Activated CD4-positive, CD25-positive, alpha-beta regulatory T cell treated with anti-CD3 and anti-CD28 coated beads, Interleukin-2, amount 50 U/mL, for 24 hours (primary cell): ENCODE results near the gene ENO4.

Experiments used
- ATAC-seq, 2 donors: fragments of 150-1000 bp; cut with Tn5 transposase; one replicate each; pipeline ENCODE4 v1.10.0; 2021; ENCODE audit warnings: mild to moderate bottlenecking in 1 of 2, moderate library complexity in 1 of 2

Gene ENO4

DNA sequence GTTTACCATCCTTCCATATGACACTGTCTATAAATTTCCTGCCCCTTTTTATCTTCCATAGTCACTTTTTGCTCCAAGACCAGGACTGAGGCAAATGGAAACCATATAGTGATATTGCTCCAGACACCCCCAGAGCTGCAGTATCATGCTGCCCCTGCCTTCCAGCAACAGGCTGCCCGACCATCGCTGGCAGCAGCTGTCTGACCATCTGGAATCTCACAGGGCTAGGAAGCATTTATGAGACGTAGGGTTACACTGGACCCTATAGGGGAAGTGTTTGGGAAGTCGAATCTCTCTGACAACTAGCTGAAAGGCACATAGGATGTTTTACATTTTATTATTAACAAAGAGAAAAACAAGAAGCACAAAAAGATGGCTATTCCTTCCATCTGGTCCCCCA, 19.4 kb downstream of the ENO4 start:
- ATAC-seq: no peak

DNA sequence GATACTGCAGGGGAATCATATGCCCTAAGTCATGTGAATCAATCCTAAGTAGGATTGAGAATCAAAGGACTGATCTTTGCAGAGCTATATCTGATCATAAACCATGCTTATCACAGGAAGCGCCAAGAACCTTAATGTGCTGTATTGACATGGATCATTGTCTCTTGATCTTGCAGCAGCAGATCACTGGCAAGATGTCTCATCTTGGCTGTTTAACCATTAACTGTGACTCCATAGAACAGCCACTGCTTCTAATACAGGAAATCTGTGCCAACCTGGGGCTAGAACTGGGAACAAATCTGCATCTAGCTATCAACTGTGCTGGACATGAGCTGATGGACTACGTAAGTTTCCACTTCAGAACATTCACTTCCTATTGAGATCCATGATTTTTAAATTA, 21.6 kb downstream of the ENO4 start:
- no peak for ATAC-seq

GRCh38 chr10:116873134-116873533, 23.8 kb downstream of the ENO4 start:
- ATAC-seq: no peak

- ATAC-seq: no peak
Measured at GRCh38 chr10:116875897-116876296, 26.6 kb downstream of the ENO4 start.

- ATAC-seq: no peak
Measured at GRCh38 chr10:116877391-116877790, 28.1 kb downstream of the ENO4 start.

GRCh38 chr10:116878123-116878522, 28.8 kb downstream of the ENO4 start:
- ATAC-seq: no peak

DNA sequence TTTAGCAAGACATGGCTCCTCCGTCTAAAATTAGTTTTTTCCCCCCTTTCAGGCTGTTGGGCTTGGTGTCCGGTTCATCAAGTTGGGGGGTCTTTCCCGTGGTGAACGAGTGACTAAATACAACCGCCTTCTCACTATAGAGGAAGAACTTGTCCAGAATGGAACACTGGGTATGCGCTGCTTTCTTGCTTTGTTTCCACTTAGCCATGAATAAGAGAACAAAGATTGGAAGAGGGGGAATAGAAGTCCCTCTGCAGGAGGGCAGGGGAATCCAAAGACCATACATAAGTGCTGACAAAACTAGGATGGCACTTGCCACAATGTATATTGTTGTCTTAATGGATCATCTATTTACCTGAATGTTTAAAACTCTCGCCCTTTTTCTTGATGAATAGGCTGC, 30.5 kb downstream of the ENO4 start:
- ATAC-seq: no peak

DNA sequence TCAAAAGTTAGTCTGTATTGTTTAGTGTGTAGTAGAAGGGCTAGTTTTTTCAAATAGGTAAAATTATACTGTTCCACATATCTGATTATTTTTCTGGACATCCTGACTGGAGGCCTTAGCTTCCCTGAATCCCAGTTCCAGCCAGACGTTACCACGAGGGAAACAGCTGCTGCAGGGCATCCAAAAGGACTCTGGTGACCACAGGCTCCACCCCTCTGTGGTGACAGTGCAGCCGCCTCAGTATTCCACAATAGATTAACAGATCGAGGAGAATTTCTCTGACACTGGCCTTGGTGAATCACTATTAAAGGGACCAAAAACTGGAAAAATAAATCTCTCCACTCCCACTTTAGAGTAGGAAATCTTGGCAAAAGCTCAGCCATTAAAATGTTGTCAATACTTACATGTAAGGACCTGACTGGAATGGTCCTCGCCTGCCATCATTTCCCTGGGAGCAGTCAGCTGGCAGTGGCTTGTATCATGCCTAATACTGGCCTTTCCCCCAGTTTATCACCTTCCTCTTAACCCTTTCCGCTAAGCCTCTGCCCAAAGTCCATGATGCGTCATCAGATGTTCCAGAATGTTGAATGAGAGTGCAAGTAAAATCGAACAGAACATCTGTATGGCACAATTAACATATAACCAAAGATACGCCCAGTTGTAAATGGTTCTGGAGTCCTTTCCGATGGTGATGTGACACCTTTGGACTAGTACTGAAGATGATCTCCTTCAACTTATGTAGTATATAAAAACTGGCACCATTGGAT, 31.6 kb downstream of the ENO4 start:
- no peak for ATAC-seq

DNA sequence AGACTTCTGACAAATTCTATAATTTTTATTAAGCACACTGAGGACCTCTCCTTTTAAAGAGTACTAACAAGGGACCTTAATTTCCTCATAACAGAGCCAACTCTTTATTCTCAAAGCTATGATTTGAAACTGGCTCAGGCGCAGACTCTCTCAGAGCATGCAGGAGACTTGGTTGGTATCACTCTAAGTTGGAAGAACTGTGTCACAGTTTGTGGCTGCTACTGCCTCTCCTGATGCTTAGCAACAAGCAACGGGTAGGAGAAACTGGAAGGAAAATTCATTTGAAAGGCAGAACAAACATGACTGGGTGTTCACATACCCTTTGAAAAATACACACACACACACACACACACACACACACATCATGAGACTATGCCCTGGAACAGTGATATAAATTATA, 33.3 kb downstream of the ENO4 start:
- no peak for ATAC-seq

- ATAC-seq: no peak
Measured at GRCh38 chr10:116886772-116887171, 37.5 kb downstream of the ENO4 start.

GRCh38 chr10:116888380-116889055, 39.2 kb downstream of the ENO4 start:
- no peak for ATAC-seq

- no peak for ATAC-seq
Measured at GRCh38 chr10:116889066-116889465, 39.8 kb downstream of the ENO4 start.

DNA sequence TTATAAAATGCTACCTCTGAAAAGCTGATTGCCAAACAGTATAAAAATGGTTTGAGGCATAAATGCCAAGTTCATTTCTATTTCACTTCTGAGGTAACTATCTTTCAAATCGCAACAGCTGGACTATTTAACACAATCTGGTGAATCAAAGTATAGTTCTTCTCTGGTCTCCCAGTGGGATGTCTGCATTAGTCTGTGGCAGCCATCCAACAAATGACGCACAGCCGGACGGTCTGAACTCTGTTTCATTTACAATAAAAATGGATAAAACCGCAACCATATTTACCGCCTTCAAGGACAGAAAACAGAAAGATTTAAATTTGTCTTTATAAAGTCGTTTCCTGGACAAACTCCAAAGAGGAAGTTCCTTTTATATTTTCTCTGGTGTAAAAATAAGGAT, 41.9 kb downstream of the ENO4 start:
- no peak for ATAC-seq

DNA sequence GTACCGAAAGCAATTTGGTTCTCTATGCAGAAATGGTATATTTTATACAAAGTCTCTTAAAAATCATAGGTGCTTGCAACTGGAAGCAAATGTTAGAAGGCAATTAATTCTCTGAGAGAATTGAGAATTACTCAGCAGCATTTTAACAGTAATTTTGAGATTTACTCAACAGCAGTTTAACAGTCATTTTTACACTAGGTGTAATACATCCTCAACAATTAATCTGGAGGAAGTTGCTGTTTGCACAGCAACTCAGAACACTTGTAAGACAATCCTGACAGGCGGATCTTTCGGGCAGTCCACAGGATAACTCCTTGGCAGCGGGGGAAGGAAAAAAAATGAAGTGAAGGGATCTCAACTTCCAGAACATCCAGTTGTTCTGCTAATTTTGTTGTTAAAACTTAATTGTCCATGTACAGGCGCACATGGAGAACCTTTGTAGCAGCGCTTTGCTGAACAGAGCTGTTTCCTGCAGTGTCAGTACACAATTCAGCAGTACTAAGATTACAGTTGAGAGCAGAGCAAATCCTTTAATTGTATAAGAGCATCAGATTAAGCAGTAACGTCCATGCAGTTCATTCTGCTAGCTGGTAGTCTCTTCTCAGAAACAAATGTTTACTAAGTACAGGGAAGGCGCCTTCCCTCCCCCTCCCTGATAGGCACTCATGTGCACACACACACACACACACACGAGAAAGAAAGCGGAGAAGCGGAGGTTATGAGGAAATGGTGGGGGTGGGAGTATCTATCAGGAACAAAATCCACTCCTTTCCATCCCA, 43.8 kb downstream of the ENO4 start:
- no peak for ATAC-seq

DNA sequence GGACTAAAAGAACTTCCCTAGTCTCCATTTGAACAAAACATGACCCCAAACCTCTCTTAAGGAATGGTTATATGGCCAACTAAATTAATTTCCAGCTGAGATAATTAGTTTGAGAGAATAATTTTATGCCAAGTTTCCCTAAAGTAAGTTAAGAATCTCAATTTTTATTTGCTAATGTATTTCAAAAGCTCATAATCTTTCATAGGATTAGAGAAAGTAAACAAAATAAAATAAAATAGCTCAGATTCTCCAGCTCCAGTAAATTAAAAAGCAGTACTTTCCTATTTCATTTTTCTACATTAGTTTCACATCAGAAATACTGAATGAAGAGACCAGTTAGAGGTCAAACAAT, 44.4 kb downstream of the ENO4 start:
- no peak for ATAC-seq

- ATAC-seq: no peak
Measured at GRCh38 chr10:116899626-116900025, 50.3 kb downstream of the ENO4 start.

DNA sequence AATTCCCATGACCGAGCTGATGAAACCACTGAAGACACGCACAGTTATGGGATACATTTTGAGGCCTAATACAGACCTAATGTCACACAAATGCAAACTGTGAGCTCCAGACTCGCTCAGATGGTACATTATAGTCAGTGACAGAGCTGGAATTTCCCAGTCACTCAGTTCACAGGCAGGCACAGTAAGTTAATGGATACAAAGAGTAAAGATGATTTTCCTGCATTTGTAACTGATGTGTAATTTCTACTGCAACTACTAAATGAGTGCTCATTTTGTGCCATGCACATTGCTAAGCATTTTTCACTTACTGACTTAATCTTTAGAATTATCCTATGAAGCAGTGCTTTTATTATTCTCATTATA, 56.5 kb downstream of the ENO4 start:
- no peak for ATAC-seq

GRCh38 chr10:116907245-116907987, 58.1 kb downstream of the ENO4 start:
- ATAC-seq: no peak

DNA sequence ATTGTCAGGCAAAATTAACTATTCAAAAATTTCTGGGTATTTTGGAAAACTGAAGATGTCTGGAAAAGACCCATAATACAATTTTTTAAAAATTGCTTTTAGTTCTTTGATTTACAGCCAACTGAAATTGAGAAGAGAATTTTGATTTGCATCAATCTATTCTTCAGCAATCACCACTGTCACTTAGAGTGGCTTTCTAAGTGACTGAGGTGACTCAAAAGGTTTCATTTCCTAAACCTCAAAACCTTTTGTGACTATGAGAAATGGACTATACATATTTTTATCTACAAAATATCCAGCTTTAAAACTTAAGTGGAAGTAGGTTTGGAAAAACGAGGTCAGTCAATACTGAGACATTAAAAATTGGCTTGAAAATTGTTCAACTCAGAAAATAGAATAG, 60.0 kb downstream of the ENO4 start:
- no peak for ATAC-seq

DNA sequence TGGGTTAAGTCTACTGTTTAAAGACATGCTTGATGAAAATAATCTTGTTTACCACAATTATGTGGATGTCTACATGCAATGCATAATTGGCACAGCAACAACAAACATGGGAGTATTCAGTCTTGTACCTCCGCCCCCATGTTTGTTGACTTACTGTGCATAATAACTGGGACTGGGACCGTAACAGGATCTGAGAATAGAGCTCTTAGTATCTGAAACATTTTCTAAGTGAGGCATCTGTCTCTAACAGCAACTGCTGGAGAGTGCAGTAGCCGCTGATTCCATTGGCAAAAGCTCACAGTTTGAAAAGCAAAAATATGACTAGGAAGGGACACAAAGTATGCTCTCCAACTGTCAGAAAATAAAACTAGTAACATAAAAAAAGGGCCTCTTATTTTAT, 61.6 kb downstream of the ENO4 start:
- ATAC-seq: no peak

DNA sequence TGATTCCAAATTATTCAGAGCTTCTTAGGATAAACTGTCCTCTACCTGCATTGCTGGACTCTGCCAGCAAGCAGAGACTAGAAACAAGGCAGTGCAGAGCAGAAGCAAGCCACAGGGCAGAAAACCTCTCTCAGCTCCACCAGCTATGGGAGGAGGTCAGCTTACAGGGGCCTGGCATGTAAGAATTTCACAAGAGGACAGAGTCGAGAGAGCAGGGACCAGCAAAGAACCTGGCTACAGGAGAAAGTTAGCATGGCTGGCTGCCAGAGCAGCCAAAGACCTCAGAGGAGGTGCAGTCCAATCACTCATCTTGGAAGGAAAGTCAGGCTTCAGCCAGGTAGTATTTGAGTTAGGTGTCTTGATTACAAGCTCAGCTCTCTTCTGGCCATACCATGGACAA, 62.9 kb downstream of the ENO4 start:
- no peak for ATAC-seq

DNA sequence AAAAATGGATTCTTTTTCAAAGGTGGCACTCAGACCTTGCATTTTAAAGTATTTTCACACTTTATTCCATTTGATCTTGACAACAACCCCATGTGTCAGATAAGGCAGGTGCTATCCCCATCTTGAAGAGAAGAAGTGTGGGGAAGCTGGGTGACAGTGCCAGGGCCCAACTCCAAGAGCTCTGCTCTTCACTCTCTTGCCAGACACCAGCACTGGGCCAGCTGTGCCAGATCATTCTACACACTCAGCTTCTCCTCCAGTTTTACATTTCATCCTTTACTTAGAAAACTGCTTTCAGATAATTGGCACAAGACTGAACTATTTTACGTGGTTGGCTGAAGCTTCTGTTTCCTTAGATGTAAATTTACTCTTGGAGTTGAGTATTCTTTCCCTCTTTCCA, 64.4 kb downstream of the ENO4 start:
- no peak for ATAC-seq

DNA sequence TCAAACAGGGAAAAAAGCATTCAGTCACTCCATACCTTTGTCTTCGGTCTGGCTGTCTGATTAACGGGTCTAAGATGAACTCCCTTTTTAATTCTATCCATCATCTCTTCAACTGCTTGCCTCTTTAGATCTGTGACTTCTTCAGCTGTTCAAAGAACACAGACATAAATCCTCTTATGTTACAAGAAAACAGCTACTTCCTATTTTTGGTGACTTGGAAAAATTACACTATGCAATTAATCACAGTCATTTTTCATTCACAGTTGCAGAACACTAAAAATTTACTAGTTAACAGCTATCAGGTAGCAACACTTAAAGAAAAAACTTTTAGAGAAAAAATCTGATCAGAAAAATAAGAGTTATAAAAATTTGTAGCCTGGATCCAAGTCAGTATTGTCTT, 66.0 kb downstream of the ENO4 start:
- no peak for ATAC-seq
